ENCODE data around the gene PRAC2.
A peak's percentile ranks its signal among the peaks of the same experiment; 100 is the strongest.

Gene PRAC2

GRCh38 chr17:48747445-48748363 is 24.7 kb downstream of the PRAC2 start:
- H2BK120ac ChIP-seq (ENCODE audit: low read depth, low read length) = no peak overlapping the region
- H2BK5ac ChIP-seq (ENCODE audit: low read length) = no peak overlapping the region
- no peak overlapping the region for H4K91ac ChIP-seq (ENCODE audit: low read depth, low read length, poor library complexity)
- H4K8ac ChIP-seq (ENCODE audit: low read depth, low read length) = no peak overlapping the region
- peak overlapping the region; percentile 30 for H2AFZ ChIP-seq (ENCODE audit: low read length)
- H2BK12ac ChIP-seq (ENCODE audit: low read length) = no peak overlapping the region
- no peak overlapping the region for H3K9ac ChIP-seq (ENCODE audit: low read depth, low read length, poor library complexity)
- no peak overlapping the region for H3K4ac ChIP-seq (ENCODE audit: low read length)
- H2AK5ac ChIP-seq (ENCODE audit: low read depth, low read length) = no peak overlapping the region
- no CpG with 5 or more reads among the region's 53 CpGs for WGBS, 2 donors (ENCODE audit: extremely low coverage in 2 of 2, insufficient read length in 2 of 2, insufficient replicate concordance in 1 of 2)
- no peak for DNase-seq (ENCODE audit: low spot score)
- H3K14ac ChIP-seq (ENCODE audit: low read length) = no peak overlapping the region
- H3K27ac ChIP-seq (replicated peaks; ENCODE audit: low read length) = no peak overlapping the region
- no peaks in the 10 kb centered on the region for H3K79me1 ChIP-seq (ENCODE audit: low read depth, low read length)
- H3K36me3 ChIP-seq (replicated peaks in 1 of 2; ENCODE audit: control insufficient read depth in 2 of 2, insufficient read depth in 2 of 2, low read length in 2 of 2) = no peaks in the 10 kb centered on the region
- H3K27me3 ChIP-seq (ENCODE audit: control insufficient read depth in 3 of 3, insufficient read depth in 3 of 3, low read depth in 1 of 3, low read length in 3 of 3) = peaks cover 48 to 100% (median 91%) of the 10 kb centered on the region in 3 experiments
- no peak overlapping the region for H3K4me3 ChIP-seq (ENCODE audit: low read length in 2 of 2)
- H2BK15ac ChIP-seq (ENCODE audit: low read length) = no peak overlapping the region
- peak overlapping the region; percentile 21 for H3K18ac ChIP-seq (ENCODE audit: low read length)
- peaks cover 0 to 7% of the 10 kb centered on the region in 2 donors for H3K9me3 ChIP-seq (replicated peaks in 1 of 2; ENCODE audit: control insufficient read depth in 2 of 2, insufficient read depth in 1 of 2, low read depth in 1 of 2, low read length in 2 of 2)
- no peaks in the 10 kb centered on the region for H3K4me1 ChIP-seq (ENCODE audit: control insufficient read depth in 2 of 2, insufficient read depth in 1 of 2, low read depth in 1 of 2, low read length in 2 of 2)
- H3K4me2 ChIP-seq (ENCODE audit: insufficient read depth, low read length, poor library complexity, severe bottlenecking) = no peak overlapping the region
- H3K23ac ChIP-seq (ENCODE audit: low read depth, low read length, poor library complexity) = peak overlapping the region; percentile 25

- no peak overlapping the region for H3K18ac ChIP-seq (ENCODE audit: low read length)
- peaks cover 2 to 7% of the 10 kb centered on the region in 2 donors for H3K9me3 ChIP-seq (replicated peaks in 1 of 2; ENCODE audit: control insufficient read depth in 2 of 2, insufficient read depth in 1 of 2, low read depth in 1 of 2, low read length in 2 of 2)
- no peak overlapping the region for H3K27ac ChIP-seq (replicated peaks; ENCODE audit: low read length)
- H3K36me3 ChIP-seq (replicated peaks in 1 of 2; ENCODE audit: control insufficient read depth in 2 of 2, insufficient read depth in 2 of 2, low read length in 2 of 2) = no peaks in the 10 kb centered on the region
- H2BK120ac ChIP-seq (ENCODE audit: low read depth, low read length) = no peak overlapping the region
- no peak overlapping the region for H2BK5ac ChIP-seq (ENCODE audit: low read length)
- H3K4ac ChIP-seq (ENCODE audit: low read length) = no peak overlapping the region
- no peak overlapping the region for H2BK15ac ChIP-seq (ENCODE audit: low read length)
- H3K9ac ChIP-seq (ENCODE audit: low read depth, low read length, poor library complexity) = no peak overlapping the region
- no peak overlapping the region for H2AFZ ChIP-seq (ENCODE audit: low read length)
- no peak overlapping the region for H2AK5ac ChIP-seq (ENCODE audit: low read depth, low read length)
- WGBS, 2 donors (ENCODE audit: extremely low coverage in 2 of 2, insufficient read length in 2 of 2, insufficient replicate concordance in 1 of 2) = no CpG with 5 or more reads among the region's 16 CpGs
- H3K23ac ChIP-seq (ENCODE audit: low read depth, low read length, poor library complexity) = no peak overlapping the region
- DNase-seq (ENCODE audit: low spot score) = no peak
- no peak overlapping the region for H4K8ac ChIP-seq (ENCODE audit: low read depth, low read length)
- H3K79me1 ChIP-seq (ENCODE audit: low read depth, low read length) = no peaks in the 10 kb centered on the region
- no peak overlapping the region for H3K14ac ChIP-seq (ENCODE audit: low read length)
- H3K27me3 ChIP-seq (ENCODE audit: control insufficient read depth in 3 of 3, insufficient read depth in 3 of 3, low read depth in 1 of 3, low read length in 3 of 3) = peaks cover 61 to 100% (median 91%) of the 10 kb centered on the region in 3 experiments
- H4K91ac ChIP-seq (ENCODE audit: low read depth, low read length, poor library complexity) = no peak overlapping the region
- no peak overlapping the region for H2BK12ac ChIP-seq (ENCODE audit: low read length)
- H3K4me1 ChIP-seq (ENCODE audit: control insufficient read depth in 2 of 2, insufficient read depth in 1 of 2, low read depth in 1 of 2, low read length in 2 of 2) = no peaks in the 10 kb centered on the region
- H3K4me3 ChIP-seq (ENCODE audit: low read length in 2 of 2) = no peak overlapping the region
- H3K4me2 ChIP-seq (ENCODE audit: insufficient read depth, low read length, poor library complexity, severe bottlenecking) = no peak overlapping the region
Measured at GRCh38 chr17:48748718-48749566, 26.0 kb downstream of the PRAC2 start.

- Histone ChIP-seq H3K9ac (ENCODE audit: low read depth, low read length, poor library complexity) (no peak overlapping the region), H3K4ac (ENCODE audit: low read length) (no peak overlapping the region), H3K27me3 (ENCODE audit: control insufficient read depth in 3 of 3, insufficient read depth in 3 of 3, low read depth in 1 of 3, low read length in 3 of 3) (peaks cover 66 to 100% (median 92%) of the 10 kb centered on the region in 3 experiments), H2BK5ac (ENCODE audit: low read length) (no peak overlapping the region), H3K9me3 (replicated peaks in 1 of 2; ENCODE audit: control insufficient read depth in 2 of 2, insufficient read depth in 1 of 2, low read depth in 1 of 2, low read length in 2 of 2) (peaks cover 2 to 7% of the 10 kb centered on the region in 2 donors), H3K79me1 (ENCODE audit: low read depth, low read length) (no peaks in the 10 kb centered on the region), H3K27ac (replicated peaks; ENCODE audit: low read length) (no peak overlapping the region), H4K8ac (ENCODE audit: low read depth, low read length) (no peak overlapping the region), H2BK120ac (ENCODE audit: low read depth, low read length) (no peak overlapping the region), H3K4me1 (ENCODE audit: control insufficient read depth in 2 of 2, insufficient read depth in 1 of 2, low read depth in 1 of 2, low read length in 2 of 2) (no peaks in the 10 kb centered on the region), H3K4me2 (ENCODE audit: insufficient read depth, low read length, poor library complexity, severe bottlenecking) (no peak overlapping the region), H3K36me3 (replicated peaks in 1 of 2; ENCODE audit: control insufficient read depth in 2 of 2, insufficient read depth in 2 of 2, low read length in 2 of 2) (no peaks in the 10 kb centered on the region), H3K18ac (ENCODE audit: low read length) (no peak overlapping the region), H2AFZ (ENCODE audit: low read length) (no peak overlapping the region), H3K4me3 (ENCODE audit: low read length in 2 of 2) (no peak overlapping the region), H4K91ac (ENCODE audit: low read depth, low read length, poor library complexity) (no peak overlapping the region), H2AK5ac (ENCODE audit: low read depth, low read length) (no peak overlapping the region), H2BK12ac (ENCODE audit: low read length) (no peak overlapping the region), H3K14ac (ENCODE audit: low read length) (no peak overlapping the region), H2BK15ac (ENCODE audit: low read length) (no peak overlapping the region), H3K23ac (ENCODE audit: low read depth, low read length, poor library complexity) (peak overlapping the region; percentile 2)
- DNase-seq (ENCODE audit: low spot score) = no peak
- WGBS, 2 donors (ENCODE audit: extremely low coverage in 2 of 2, insufficient read length in 2 of 2, insufficient replicate concordance in 1 of 2) = no CpG with 5 or more reads among the region's 32 CpGs
Measured at GRCh38 chr17:48749621-48750553, 26.9 kb downstream of the PRAC2 start.
